Measurements from ENCODE around the gene NEU4.
"Not testable (repeated sequence)": the region's sequence is repeated elsewhere in the genome, so short reads cannot be mapped to it uniquely, and the experiment has no call there.

- TF ChIP-seq RFX5 (IDR thresholded peaks at IDR 0.05; ENCODE audit: low read depth, low read length); BHLHE40 (IDR thresholded peaks at IDR 0.05; ENCODE audit: low read depth, low read length); POLR2A (IDR thresholded peaks at IDR 0.05; ENCODE audit: low read depth, low read length); CEBPB (IDR thresholded peaks at IDR 0.05; ENCODE audit: low read depth, low read length); ELK1 (IDR thresholded peaks at IDR 0.05; ENCODE audit: borderline replicate concordance, low read depth, low read length): not testable (repeated sequence)
Observed at GRCh38 chr2:241819947-241820624, 11.1 kb downstream of the NEU4 start.
